ENCODE measurements around the gene ZSCAN5A. TPM values are rescaled to one million over a fixed set of nuclear protein-coding genes. Genes with fewer than 3 reads are reported as not detected.

ZSCAN5A gene
- total and polyA plus RNA-seq, 2 of the 13 experiments (the other 11 are each of a cell fraction or from before 2014, with no cell fraction given): 9.5 to 17.8 TPM

- TF ChIP-seq MAZ (IDR thresholded peaks at IDR 0.05; ENCODE audit: borderline replicate concordance, low read depth, low read length) (0 out of 2 replicates have a peak, but pooled peaks have one; percentile 14), MAZ (CRISPR knock-in tag; IDR thresholded peaks at IDR 0.05; ENCODE audit: low read depth) (no peak), CENPX (CRISPR knock-in tag; IDR thresholded peaks at IDR 0.05) (no peak), MLX (CRISPR knock-in tag; IDR thresholded peaks at IDR 0.05) (no peak), GZF1 (CRISPR knock-in tag; IDR thresholded peaks at IDR 0.05) (no peak), HNRNPUL1 (IDR thresholded peaks at IDR 0.05; ENCODE audit: low read depth, low read length) (no peak), SRSF4 (IDR thresholded peaks at IDR 0.05; ENCODE audit: low read depth, low read length, poor library complexity, severe bottlenecking) (no peak), RXRA (CRISPR knock-in tag; IDR thresholded peaks at IDR 0.05) (peak; percentile 48; the same call in 1 of the 2 replicates), NR1H2 (CRISPR knock-in tag; IDR thresholded peaks at IDR 0.05; ENCODE audit: borderline replicate concordance, low read depth) (no peak), ZZZ3 (CRISPR knock-in tag; IDR thresholded peaks at IDR 0.05; ENCODE audit: borderline replicate concordance) (no peak), ZNF501 (CRISPR knock-in tag; IDR thresholded peaks at IDR 0.05) (no peak), PAWR (CRISPR knock-in tag; IDR thresholded peaks at IDR 0.05; ENCODE audit: borderline replicate concordance) (no peak), FOXA1 (IDR thresholded peaks at IDR 0.05) (no peak), FOXA1 (CRISPR knock-in tag; IDR thresholded peaks at IDR 0.05) (peak; percentile 90), DNMT1 (CRISPR knock-in tag; IDR thresholded peaks at IDR 0.05) (no peak), MBNL3 (CRISPR knock-in tag; conservative IDR thresholded peaks at IDR 0.05) (no peak), RFX5 (IDR thresholded peaks at IDR 0.05; ENCODE audit: low read depth, low read length) (peak; percentile 9; the same call in 1 of the 2 replicates)
These were observed 640 bp downstream of the ZSCAN5A start (continued) for GRCh38 chr19:56314018-56314380.

All from HepG2 (cell line).